GM21737 (cell line): Measurements from ENCODE around the gene SPATA32.

ENCODE experiments used
- ATAC-seq: cut with Tn5 transposase; IDR thresholded peaks from one replicate; pipeline ENCODE4 v1.9.1; 2021; ENCODE audit warnings: mild to moderate bottlenecking, moderate library complexity; ENCODE audit not compliant: unreplicated experiment

The SPATA32 gene

DNA sequence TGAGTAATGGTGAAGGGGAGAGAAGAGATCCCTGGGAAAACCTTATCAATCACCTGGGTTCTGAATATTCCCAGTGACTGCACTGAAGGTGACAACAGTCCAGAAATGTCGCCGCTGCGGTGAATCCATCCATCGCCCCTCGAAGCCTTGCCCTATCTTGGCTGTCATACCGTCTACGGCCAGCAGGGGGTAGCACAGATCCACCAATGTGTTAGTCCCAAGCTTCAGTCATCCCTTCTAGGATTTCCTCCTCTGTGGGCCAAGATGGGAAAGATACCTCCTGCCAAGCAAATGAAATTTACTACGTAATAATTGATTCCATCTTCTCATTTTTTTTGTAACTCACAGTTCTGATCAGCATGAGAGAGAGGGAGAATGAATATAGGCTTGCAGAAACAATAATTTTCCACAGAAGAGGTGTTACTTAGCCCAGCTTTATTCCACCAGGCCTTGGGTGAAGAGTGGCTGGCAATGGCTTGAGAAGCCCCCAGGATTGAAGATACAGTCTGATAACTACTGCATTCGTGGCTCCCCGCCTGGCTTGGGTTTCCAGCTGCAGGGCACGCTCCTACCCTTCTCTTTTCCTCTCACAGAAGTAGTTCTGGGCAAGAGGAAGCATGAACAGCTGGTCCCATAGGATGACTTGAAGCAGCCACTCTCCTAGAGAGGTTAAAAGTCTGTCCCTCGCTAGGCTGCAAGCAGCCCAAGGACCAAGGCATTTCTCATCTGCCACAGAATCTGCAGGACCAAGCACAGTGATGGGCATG, 42.8 kb downstream of the SPATA32 start:
- ATAC-seq: no peak
